Progenitor cell of endocrine pancreas (in vitro differentiated cells): ENCODE results near the gene ZNF791. TPM values are rescaled to one million over a fixed set of nuclear protein-coding genes. Genes with fewer than 3 reads are reported as not detected.
A peak's percentile ranks its signal among the peaks of the same experiment; 100 is the strongest.
"Not testable (repeated sequence)": the region's sequence is repeated elsewhere in the genome, so short reads cannot be mapped to it uniquely, and the experiment has no call there.

Experiments used
- DNase-seq: peaks from one replicate; pipeline ENCODE4 v3.0.0; 2021; ENCODE audit warnings: low spot score; ENCODE audit not compliant: unreplicated experiment
- H3K27ac Mint-ChIP-seq: 2 replicates; pipeline ENCODE4 v1.8.0; 2021; ENCODE audit warnings: mild to moderate bottlenecking, moderate library complexity, mixed read lengths
- H3K27me3 Mint-ChIP-seq: 2 replicates; pipeline ENCODE4 v1.8.0; 2021; ENCODE audit warnings: mixed read lengths
- H3K36me3 Mint-ChIP-seq: 2 replicates; pipeline ENCODE4 v1.8.0; 2022; ENCODE audit warnings: mixed read lengths; ENCODE audit not compliant: insufficient read depth
- H3K4me1 Mint-ChIP-seq: 2 replicates; pipeline ENCODE4 v1.8.0; 2021; ENCODE audit warnings: low read depth, mixed read lengths
- H3K4me3 Mint-ChIP-seq: 2 replicates; pipeline ENCODE4 v1.8.0; 2021; ENCODE audit warnings: low read depth, mild to moderate bottlenecking, moderate library complexity, mixed read lengths
- H3K9me3 Mint-ChIP-seq: 2 replicates; pipeline ENCODE4 v1.8.0; 2021; ENCODE audit warnings: low read depth, mixed read lengths
- total RNA-seq: library from RNA; stranded (reverse); gene quantifications from 2 replicates; pipeline ENCODE4 v1.2.1, GENCODE V29; 2021
- TF ChIP-seq, protein P1 (sequence below): fragments of 200-600 bp; sonication (generic); IDR thresholded peaks from one replicate; pipeline ENCODE4 v1.5.0; 2021; ENCODE audit warnings: antibody characterized with exemption, mild to moderate bottlenecking; ENCODE audit not compliant: unreplicated experiment

ZNF791 gene
- total RNA-seq, 1 donor from 2014 or later = 24.3 TPM

GRCh38 chr19:12617646-12618045 lies 6.9 kb downstream of the ZNF791 start:
- Mint-ChIP-seq H3K27ac (no peak overlapping the region), H3K27me3 (no peaks in the 10 kb centered on the region), H3K4me1 (peaks cover 1% of the 10 kb centered on the region), H3K9me3 (peaks cover 7% of the 10 kb centered on the region), H3K4me3 (no peak overlapping the region), H3K36me3 (peaks cover 39% of the 10 kb centered on the region)
- DNase-seq = no peak
- TF ChIP-seq, protein P1, sequence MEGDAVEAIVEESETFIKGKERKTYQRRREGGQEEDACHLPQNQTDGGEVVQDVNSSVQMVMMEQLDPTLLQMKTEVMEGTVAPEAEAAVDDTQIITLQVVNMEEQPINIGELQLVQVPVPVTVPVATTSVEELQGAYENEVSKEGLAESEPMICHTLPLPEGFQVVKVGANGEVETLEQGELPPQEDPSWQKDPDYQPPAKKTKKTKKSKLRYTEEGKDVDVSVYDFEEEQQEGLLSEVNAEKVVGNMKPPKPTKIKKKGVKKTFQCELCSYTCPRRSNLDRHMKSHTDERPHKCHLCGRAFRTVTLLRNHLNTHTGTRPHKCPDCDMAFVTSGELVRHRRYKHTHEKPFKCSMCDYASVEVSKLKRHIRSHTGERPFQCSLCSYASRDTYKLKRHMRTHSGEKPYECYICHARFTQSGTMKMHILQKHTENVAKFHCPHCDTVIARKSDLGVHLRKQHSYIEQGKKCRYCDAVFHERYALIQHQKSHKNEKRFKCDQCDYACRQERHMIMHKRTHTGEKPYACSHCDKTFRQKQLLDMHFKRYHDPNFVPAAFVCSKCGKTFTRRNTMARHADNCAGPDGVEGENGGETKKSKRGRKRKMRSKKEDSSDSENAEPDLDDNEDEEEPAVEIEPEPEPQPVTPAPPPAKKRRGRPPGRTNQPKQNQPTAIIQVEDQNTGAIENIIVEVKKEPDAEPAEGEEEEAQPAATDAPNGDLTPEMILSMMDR = no peak

DNA sequence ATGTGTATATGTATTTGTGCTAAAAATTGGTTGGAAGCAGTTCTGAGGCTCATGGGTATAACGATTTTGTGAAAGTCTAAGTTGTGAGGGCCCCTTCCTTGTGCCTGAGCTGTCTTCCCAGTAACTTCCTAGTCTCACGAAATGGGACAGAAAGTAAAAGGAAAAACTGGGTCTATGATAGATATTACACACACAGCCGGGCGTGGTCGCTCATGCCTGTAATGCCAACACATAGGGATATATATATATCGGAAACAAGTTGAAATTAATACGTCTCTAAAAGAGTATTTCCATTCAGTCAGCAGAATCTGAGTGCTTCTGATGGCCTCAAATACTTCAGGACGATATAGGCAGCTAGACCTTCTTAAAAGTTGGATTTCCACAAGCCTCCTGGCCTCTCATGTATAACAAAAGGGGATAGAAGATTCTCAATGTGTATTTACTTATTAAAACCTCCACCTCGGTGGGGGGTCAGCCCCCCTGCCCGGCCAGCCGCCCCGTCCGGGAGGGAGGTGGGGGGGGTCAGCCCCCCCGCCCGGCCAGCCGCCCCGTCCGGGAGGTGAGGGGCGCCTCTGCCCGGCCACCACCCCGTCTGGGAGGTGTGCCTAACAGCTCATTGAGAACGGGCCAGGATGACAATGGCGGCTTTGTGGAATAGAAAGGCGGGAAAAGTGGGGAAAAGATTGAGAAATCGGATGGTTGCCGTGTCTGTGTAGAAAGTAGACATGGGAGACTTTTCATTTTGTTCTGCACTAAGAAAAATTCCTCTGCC lies 10.7 kb downstream of the ZNF791 start:
- peaks cover 12% of the 10 kb centered on the region for H3K9me3 Mint-ChIP-seq
- H3K27ac Mint-ChIP-seq, H3K4me1 Mint-ChIP-seq, DNase-seq, H3K27me3 Mint-ChIP-seq, H3K4me3 Mint-ChIP-seq: not testable (repeated sequence)
- peaks cover 51% of the 10 kb centered on the region for H3K36me3 Mint-ChIP-seq

- TF ChIP-seq, protein P1 = no peak
- Mint-ChIP-seq H3K4me1 (no peaks in the 10 kb centered on the region), H3K9me3 (peaks cover 21% of the 10 kb centered on the region), H3K27me3 (no peaks in the 10 kb centered on the region), H3K4me3 (no peak overlapping the region), H3K27ac (peak overlapping the region; percentile 79), H3K36me3 (peaks cover 63% of the 10 kb centered on the region)
- no peak for DNase-seq
Measured at GRCh38 chr19:12623361-12624031, 12.8 kb downstream of the ZNF791 start.

- Mint-ChIP-seq H3K27me3 (no peaks in the 10 kb centered on the region), H3K9me3 (peaks cover 27% of the 10 kb centered on the region), H3K4me3 (no peak overlapping the region), H3K36me3 (peaks cover 75% of the 10 kb centered on the region), H3K27ac (no peak overlapping the region), H3K4me1 (no peaks in the 10 kb centered on the region)
- DNase-seq = no peak
- TF ChIP-seq, protein P1 = no peak
Measured at GRCh38 chr19:12626958-12627357, 16.2 kb downstream of the ZNF791 start.

DNA sequence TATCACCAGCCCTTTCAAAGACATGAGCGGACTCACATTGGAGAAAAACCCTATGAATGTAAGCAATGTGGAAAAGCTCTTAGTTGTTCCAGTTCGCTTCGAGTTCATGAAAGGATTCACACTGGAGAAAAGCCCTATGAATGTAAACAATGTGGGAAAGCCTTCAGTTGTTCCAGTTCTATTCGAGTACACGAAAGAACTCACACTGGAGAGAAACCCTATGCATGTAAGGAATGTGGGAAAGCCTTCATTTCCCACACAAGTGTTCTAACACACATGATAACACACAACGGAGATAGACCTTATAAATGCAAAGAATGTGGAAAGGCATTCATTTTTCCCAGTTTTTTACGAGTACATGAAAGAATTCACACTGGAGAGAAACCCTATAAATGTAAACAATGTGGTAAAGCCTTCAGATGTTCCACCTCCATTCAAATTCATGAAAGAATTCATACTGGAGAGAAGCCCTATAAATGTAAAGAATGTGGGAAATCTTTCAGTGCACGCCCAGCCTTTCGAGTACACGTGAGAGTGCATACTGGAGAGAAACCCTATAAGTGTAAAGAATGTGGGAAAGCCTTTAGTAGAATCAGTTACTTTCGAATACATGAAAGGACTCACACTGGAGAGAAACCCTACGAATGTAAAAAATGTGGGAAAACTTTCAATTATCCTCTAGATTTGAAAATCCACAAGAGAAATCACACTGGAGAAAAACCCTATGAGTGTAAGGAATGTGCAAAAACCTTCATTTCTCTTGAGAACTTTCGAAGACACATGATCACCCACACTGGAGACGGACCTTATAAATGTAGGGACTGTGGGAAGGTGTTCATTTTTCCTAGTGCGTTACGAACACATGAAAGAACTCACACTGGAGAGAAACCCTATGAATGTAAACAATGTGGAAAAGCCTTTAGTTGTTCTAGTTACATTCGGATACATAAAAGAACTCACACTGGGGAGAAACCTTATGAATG lies 17.6 kb downstream of the ZNF791 start:
- Mint-ChIP-seq H3K27me3 (no peaks in the 10 kb centered on the region), H3K9me3 (peaks cover 26% of the 10 kb centered on the region), H3K4me3 (no peak overlapping the region), H3K4me1 (no peaks in the 10 kb centered on the region), H3K27ac (peak overlapping the region; percentile 73), H3K36me3 (peaks cover 71% of the 10 kb centered on the region)
- no peak for DNase-seq
- TF ChIP-seq, protein P1 = no peak
